HG03159 (cell line): Measurements from ENCODE around the gene OR2T35.

Experiments
- ATAC-seq: cut with Tn5 transposase; IDR thresholded peaks from one replicate; pipeline ENCODE4 v1.9.1; 2021; ENCODE audit warnings: mild to moderate bottlenecking, moderate library complexity; ENCODE audit not compliant: unreplicated experiment

Gene OR2T35

DNA sequence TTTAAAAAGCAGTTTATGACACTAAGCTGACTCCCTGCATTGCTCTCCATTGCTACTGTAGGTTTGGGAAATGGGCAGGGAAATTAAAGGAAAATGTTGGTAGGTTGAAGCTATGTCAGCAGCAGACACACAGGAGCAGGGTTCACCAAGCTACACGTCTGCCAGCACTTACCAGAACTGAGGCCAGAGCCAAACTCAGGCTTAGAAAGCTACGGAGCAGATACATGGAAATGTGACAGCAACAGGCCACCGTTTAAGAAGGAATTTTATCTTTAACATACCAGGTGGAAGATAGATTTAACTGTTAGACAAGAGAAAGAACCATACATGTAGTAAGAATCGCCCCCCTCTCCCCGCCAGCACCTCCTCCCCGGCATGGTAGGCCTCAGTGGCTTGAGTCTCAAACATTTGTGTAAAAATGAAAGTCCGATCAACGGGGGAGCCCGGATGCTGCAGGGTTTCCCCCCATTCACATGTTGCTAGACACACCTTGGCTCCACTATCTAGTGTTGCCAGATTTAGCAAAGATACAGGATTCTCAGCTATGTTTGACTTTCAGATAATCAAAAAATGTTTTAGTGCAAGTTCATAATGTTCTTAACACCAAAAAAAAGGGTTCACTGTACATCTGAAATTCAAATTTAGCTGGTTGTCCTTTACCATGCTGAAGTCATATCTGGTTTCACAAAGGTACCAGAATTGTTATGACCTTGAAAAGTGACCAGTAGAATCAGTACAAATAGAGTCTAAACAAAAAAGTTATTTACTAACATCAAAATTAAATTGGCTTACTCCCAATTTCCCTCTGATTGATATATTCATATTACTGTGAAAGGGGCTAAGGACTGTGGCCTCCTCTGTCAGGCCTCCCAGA is 16.9 kb downstream of the OR2T35 start:
- peak; percentile 87 for ATAC-seq

DNA sequence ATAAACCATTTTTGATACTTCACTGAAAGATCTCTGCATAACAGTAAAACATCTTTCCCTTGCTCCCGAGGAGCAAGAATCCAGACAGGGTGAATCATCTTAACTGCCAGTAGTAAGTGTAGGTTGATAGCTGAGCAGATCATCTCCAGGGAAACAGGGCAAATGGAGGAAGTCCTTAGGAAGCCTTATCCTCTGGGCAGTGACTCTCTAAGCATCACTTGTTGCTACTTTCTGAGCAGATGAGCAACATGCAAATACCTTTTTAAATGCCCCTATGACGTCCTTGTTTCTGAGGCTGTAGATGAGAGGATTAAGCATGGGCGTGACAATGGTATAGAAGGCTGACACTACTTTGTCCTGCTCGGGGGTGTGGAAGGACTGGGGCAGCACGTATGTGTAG is 19.1 kb downstream of the OR2T35 start:
- no peak for ATAC-seq

DNA sequence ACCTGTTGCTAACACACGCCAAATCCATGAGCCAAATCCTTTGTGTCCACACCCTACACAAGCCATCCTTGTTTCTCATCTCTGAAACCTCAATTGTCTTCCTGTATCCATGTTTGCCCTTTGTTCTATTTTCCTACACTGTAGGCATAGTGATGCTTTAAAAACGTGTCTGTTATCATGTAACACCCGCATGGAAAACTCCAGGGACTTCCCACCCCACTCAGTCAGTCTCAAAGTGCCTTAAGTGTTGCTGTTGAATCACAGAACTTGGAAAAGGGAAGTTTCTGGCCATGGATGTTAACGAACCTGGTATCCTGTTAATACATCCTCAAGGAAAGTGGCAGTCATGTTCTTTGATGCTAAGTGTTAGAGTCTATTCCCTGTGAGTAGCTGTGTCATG is 19.9 kb downstream of the OR2T35 start:
- no peak for ATAC-seq

DNA sequence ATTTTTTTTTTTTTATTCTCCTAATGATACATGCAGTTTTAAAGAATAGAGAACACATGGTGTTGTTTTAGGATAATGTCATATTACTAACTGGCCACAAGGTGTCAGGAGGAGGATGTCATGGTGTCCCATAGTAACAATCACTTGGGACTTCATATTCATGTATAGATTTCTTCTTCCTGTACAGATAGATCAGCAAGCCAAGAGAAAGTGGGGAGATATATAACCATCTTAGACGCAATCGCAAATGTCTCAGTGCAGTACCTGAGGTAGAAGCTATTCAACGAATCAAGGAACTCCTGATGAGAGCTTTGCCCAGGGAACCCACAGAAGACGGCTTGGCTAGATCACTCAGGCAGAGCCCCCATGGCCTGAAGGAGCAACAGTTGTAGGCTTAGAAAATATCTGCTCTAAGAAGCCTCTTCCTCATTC is 22.5 kb downstream of the OR2T35 start:
- ATAC-seq = peak; percentile 93

DNA sequence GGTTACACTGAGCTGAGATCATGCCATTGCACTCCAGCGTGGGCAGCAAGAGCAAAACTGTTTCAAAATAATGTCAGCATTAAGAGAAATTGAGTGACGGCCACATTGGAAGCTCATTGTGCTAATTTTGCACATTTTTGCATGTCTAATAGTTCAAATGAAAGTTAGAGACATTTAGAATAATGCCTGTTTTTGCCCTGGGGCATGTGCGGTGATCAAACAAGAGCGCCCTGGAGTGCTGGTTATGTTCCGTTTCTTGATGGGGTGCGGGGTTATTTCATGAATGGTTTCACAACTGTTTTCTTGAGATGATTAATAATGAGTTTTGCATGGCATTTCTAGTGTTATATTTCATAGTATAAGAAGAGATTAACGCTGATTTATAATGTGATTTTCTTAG is 23.3 kb downstream of the OR2T35 start:
- ATAC-seq = no peak

DNA sequence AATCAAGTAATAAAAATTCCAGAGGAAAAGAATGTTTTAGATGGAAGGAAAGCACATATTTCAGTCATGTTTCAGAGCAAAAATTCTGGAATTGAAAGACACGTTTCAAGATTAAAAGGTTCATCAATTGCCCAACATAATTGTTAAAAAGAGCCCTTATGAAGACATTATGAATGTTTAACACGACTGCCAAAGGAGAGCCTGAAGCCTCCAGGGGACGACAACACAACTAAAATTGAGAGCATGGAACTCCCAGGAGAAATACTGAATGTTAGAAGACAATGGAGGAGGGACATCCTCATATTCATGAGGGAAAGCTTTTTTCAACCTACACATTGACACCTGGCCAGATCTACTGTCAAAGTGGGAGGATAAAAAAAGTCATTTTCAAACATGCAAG is 26.2 kb downstream of the OR2T35 start:
- no peak for ATAC-seq

- ATAC-seq = no peak
Measured at GRCh38 chr1:248618119-248618518, 27.0 kb downstream of the OR2T35 start.

DNA sequence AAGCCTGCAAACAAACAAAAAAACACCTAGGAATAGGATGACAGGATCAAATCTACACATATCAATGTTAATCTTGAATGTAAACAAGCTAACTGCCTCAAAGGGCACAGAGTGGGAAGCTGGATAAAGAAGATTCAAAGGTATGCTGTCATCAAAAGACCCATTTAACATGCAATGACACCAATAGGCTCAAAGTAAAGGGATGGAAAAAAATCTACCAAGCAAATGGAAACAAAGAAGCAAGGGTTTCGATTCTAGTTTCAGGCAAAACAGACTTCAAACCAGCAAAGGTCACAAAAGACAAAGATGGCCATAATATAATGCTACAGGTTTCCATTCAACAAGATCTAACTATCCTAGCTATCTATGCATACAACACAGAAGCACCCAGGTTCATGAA is 31.3 kb downstream of the OR2T35 start:
- no peak for ATAC-seq

GRCh38 chr1:248611883-248612414 is 33.1 kb downstream of the OR2T35 start:
- ATAC-seq = no peak

DNA sequence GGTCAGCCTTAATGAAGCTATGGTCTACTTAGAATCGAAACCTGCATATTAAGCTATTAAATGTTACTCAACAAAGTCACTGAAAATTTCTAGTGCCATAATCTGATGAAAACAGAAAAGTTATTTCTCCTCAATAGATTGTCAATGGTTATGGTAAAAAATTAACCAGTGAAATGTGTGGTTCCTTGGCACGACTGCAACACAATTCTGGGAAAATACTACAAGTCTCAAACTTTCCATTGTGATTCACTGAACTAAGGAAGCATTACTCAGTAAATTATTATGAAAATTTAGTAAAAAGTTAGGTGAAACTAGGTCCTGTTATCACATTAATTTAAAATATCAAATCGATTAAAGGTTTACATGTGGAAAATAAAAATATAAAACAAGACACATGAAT is 34.8 kb downstream of the OR2T35 start:
- ATAC-seq = no peak

DNA sequence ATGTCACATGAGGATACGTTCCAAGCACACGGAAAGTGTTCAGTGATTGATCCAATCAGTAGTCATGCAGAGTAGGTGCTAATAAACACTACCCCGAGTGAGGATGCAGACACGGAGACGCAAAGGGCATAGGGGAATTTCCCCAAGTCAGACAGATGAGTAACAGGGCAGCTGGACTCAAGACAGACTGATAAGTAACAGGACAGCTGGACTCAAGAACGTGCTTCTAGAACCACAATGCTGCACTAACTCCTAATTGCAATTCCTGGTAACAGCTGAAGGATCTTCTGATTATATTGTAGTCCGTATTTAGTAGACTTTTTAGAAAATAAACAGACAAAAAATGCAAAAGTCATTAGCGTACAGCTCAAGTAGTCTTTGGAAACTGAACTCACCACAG is 45.7 kb downstream of the OR2T35 start:
- no peak for ATAC-seq

GRCh38 chr1:248597589-248597988 is 47.5 kb downstream of the OR2T35 start, which contains the start of gene OR2T10:
TSS of gene OR2T10 (minus strand) at chr1:248597700. CDS start at chr1:248593768, 3,932 bp downstream.
- no peak for ATAC-seq

GRCh38 chr1:248596615-248597014 is 48.5 kb downstream of the OR2T35 start:
- ATAC-seq = no peak

- no peak for ATAC-seq
Measured at GRCh38 chr1:248593226-248593625, 51.9 kb downstream of the OR2T35 start.

GRCh38 chr1:248592655-248593054 is 52.4 kb downstream of the OR2T35 start:
- no peak for ATAC-seq

- ATAC-seq = no peak
Measured at GRCh38 chr1:248590055-248590454, 55.0 kb downstream of the OR2T35 start.

DNA sequence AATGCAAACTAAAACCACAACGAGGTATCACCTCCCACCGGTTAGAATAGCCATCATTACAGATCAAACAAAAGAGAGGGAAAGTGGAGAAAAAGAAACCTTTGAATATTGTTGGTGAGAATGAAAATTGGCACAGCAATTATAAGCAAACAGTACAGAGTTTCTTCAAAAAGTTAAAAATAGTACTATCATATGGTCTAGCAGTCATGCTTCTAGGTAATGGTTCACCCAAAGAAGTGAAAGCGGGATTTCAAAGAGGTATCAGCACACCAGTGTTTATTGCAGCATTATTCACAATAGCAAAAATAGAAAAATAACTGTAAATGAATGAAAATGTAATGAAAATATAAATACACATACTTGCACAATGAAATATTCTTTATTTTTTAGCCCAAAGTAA is 55.7 kb downstream of the OR2T35 start:
- no peak for ATAC-seq
